ENCODE measurements around the gene TRIM67.
A peak's percentile ranks its signal among the peaks of the same experiment; 100 is the strongest.

Gene TRIM67

GRCh38 chr1:231159202-231159962 is 2.5 kb upstream of the TRIM67 start:
- no peak for DNase-seq

DNA sequence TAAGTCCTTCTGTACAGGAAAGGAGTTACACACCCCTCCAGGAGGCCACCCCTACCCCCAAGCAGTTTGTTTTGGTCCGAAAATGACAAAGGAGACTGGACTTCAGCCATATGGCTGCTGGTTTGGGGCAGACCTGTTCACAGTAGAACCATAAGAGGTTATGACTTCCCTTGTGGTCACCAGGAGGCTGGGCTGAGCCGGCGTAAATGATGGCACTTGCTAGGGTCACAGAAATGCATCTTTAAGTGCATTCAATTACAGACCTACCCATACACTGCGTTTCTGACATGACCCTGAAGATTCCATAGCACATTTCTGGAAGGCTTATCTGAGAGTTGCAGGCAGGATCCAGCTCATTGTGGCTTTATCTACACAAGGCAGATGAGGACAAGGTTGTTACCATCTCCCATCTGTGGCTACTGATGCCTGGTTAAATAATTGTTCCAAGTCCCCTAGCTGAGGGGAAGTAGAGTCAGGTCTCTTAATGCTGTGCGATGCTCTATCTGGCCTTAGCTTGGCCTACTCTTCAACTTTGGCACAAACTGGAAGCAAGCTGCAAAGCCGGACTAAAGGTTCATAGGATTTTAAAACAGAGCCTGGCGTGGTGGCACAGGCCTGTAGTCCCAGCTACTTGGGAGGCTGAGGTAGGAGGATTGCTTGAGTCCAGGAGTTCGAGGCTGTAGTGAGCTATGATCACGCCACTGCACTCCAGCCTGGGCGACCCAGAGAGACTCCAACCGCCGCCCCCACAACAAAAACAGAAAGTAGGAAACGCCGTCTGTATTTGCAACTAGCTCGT is 1.7 kb upstream of the TRIM67 start:
- no peak for DNase-seq

DNA sequence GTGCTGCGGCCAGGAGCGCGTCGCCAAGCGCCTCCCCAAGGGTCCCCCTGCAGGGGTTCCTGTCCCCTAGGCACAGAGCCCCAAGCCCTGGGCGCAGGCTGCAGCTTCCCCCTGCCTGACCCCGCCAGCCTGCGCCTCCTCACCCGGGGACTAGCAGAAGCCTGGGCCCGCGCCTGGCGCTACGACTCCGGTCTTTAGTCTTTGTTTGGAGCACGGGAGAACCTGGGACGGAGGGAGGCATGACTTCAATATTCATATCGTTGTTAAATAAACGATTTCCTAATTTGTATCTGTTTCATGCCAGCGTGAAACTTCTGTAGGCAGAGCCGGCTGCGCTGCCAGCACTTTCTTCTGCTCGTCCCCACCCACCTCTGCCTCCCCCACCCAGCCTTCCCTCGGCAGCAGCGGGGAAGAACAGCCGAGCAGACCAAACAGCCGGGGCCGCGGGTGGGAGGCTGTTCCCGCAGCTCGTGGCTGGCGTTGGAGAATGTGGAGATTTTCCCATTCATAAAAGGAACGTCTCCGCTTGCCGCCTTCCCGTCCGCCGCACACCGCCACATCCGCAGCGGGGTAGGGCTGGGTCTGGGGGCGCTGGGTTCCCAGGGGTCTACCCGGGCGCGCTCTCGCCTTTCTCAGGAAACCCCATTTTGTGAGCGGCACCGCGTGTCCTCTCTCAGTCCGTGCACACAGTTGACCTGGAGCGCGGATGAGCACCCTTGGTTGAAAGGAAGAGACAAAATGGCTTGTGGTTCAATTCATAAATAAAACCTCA is 777 bp upstream of the TRIM67 start:
- no peak for DNase-seq

DNA sequence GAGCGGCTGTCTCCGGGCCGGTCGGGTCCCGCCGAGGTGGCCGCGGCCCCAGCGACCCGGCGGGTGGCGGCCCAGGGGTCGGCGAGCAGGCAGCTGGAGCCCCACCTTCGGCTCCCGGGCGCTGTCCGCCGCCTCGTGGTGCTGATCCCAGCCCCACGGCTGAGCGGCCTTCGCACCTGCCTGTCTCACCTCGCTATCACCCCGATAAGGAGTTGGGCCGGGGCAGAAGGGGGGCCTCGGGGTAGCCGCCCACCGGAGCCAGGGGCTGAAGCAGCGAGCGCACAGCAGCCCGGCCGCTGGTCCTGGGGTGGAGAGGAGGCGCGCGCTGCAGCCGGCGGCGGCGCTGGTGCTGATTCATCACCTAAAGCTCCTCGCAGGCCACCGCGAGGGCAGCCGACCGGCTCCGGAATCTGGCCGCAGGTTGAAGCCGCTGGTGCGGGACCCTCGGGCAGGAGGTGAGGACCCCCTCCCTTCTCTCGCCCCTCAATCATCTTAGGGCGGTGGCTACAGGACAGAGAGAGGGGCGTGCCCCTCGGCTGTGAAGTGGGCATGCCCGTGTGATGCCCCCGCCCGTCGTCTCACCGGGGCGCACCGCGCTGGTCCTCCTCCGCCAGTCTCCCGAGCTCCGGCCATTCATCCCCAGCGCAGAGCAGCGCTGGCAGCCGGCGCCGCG is 575 bp downstream of the TRIM67 start:
- DNase-seq: peak; percentile 23

DNA sequence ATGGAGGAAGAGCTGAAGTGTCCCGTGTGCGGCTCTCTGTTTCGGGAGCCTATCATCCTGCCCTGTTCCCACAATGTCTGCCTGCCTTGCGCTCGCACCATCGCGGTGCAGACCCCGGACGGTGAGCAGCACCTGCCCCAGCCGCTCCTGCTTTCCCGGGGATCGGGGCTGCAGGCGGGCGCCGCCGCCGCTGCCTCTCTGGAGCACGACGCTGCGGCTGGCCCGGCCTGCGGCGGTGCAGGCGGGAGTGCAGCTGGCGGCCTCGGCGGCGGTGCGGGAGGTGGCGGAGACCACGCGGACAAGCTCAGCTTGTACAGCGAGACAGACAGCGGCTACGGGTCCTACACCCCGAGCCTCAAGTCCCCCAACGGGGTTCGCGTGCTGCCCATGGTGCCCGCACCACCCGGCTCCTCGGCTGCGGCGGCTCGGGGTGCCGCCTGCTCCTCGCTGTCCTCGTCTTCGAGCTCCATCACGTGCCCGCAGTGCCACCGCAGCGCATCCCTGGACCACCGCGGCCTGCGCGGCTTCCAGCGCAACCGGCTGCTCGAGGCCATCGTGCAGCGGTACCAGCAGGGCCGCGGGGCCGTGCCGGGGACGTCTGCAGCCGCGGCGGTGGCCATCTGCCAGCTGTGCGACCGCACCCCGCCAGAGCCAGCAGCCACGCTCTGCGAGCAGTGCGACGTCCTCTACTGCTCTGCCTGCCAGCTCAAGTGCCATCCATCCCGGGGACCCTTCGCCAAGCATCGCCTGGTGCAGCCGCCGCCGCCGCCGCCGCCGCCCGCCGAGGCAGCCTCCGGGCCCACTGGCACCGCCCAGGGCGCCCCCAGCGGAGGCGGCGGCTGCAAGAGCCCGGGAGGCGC is 1.3 kb downstream of the TRIM67 start:
- DNase-seq: no peak

- DNase-seq: no peak
Observed at GRCh38 chr1:231163830-231164427, 2.1 kb downstream of the TRIM67 start.

DNA sequence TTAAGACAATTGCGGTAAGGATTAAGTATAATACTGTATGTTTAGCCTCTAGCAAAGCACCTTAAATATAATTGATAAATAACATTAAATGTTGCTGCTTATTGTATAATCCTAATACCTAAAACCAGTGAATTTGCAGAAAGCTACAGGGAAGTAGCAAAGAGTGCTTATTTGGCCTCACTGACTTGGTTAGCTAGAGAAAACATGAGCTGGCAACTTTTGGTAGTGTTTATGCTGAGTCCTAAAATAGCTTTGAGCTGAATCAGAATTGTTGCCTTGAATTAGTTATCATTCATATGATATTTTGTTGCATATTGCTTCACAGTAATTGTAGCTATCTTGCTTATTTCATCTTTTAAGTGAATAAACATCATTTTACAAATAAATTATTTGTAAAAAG is 3.5 kb downstream of the TRIM67 start:
- no peak for DNase-seq

GRCh38 chr1:231166398-231166797 is 4.5 kb downstream of the TRIM67 start:
- no peak for DNase-seq

GRCh38 chr1:231170875-231171274 is 9.0 kb downstream of the TRIM67 start:
- no peak for DNase-seq

- no peak for DNase-seq
Observed at GRCh38 chr1:231171623-231172197, 9.9 kb downstream of the TRIM67 start.

DNA sequence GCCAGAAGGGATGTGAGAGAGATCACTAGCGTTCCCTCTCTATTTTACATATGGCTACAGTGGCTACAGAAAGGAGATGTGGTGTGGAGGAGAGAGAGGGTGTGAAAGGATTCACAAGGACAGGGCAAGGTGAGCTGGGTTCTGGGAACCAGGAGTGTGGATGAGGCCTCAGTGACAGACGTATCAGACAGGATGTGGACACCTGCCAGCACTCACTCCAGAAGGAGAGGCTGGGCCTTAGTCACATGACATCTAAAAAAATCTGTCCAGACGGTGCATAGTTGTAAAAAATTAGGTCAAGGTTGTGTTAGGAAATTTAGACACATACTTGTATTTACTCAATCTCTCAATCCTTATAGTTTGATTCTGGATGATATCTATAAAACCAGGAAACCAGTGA is 10.6 kb downstream of the TRIM67 start:
- DNase-seq: no peak

DNA sequence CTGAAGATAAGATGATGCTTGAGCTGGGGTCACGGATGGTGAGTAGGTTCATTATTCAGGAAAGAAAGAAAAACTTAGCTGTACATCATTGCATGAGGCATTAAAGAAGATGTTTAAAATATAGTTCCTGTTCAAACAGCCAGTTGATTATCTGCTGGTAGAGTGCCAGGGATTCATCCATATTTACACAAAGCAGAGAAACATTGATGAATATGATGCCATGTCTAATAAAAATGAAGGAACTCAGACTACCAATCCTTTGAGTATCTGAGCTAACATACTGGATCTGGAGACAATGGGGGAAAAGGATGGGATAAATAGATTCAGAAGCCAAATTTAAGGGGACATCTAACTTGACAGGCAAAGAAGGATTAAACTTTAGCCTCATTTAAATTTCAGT is 14.6 kb downstream of the TRIM67 start:
- DNase-seq: no peak

GRCh38 chr1:231177226-231177625 is 15.4 kb downstream of the TRIM67 start:
- no peak for DNase-seq

DNA sequence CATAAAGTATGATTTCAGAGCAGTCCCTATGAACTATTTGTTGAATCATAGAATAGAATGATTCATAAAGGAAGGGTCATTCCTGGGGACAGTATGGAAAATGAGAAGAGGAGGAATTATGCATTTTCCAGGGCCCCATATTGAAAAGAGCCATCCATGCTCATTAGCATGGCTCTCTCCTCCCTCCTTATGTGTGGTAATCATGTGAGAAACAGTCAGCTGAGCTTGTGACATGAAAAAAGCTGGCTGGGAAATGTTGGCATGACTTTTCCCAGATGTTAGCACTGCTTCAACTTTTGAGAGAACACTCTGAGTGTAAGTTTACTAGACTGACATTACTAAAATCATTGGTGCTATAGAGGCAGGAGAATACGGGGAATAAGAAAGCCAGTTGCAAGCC is 16.1 kb downstream of the TRIM67 start:
- DNase-seq: no peak

DNA sequence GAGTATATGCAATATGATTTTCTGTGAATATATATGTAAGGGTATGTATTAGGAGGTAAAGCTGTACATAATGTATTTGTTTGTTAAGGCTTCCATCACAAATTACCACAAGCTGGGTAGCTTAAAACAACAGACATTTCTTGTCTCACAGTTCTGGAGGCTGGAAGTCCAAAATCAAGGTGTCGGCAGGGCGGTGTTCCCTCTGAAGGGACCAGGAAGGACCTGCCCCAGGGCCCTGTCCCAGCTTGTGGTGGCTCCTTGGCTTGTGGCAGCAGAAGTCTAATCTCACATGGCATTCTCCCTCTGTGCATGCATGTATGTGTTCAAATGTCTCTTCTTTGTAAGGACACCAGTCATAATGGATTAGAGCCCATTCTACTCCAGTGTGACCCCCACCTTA is 17.1 kb downstream of the TRIM67 start:
- DNase-seq: no peak

DNA sequence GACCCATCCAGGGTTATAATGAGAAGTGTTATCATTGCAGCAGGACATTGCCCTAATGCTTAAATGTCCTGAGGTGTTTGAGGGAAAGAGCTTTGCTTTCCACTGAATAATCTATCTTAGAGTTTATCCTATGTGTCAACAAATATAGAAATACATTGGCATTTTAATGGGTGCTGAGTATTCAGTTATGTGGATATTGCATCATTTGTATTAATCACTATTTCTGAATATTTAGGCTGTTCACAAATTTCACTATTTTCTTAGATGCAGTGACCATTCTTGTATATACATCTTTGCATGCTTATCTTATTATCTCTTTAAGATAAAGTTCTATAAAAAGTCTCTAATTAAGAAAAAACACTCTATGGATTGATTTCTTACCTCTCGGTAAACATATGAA is 18.2 kb downstream of the TRIM67 start:
- DNase-seq: no peak

- no peak for DNase-seq
Observed at GRCh38 chr1:231181271-231181670, 19.4 kb downstream of the TRIM67 start.

- DNase-seq: no peak
Observed at GRCh38 chr1:231182317-231182716, 20.5 kb downstream of the TRIM67 start.

- no peak for DNase-seq
Observed at GRCh38 chr1:231183639-231184590, 22.1 kb downstream of the TRIM67 start.

GRCh38 chr1:231184891-231185290 is 23.0 kb downstream of the TRIM67 start:
- no peak for DNase-seq

Measured in activated CD4-positive, alpha-beta T cell treated with anti-CD3 and anti-CD28 coated beads, Interleukin-10, Interleukin-2, amounts not matched to agents 100 ng/mL and 50 ng/mL, durations not matched to agents 16 hours and 8 hours (primary cell).